Activated B cell treated with CpG ODN at 0.5 μM for 24 hours (primary cell): Measurements from ENCODE around the gene PEDS1. TPM values are rescaled to one million over a fixed set of nuclear protein-coding genes. Genes with fewer than 3 reads are reported as not detected.

Experiments used
- ATAC-seq: fragments of 200-7000 bp; cut with Tn5 transposase; one replicate; pipeline ENCODE4 v1.10.0; 2021; ENCODE audit warnings: low read depth, mild to moderate bottlenecking, moderate library complexity
- CTCF ChIA-PET: fragments of 350-600 bp; sonication (Branson Sonifier 250); formaldehyde crosslinking; loops from one replicate; lab custom pipeline; 2021; ENCODE audit warnings: antibody characterized with exemption; lab: Charles Lee
- POLR2A ChIA-PET: fragments of 350-600 bp; sonication (Branson Sonifier 250); formaldehyde crosslinking; loops from one replicate; lab custom pipeline; 2021; ENCODE audit warnings: antibody characterized with exemption; lab: Charles Lee
- DNase-seq: peaks from one replicate; pipeline ENCODE4 v3.0.0; 2022
- H3K27ac Mint-ChIP-seq: one replicate; pipeline ENCODE4 v1.8.0; 2020; ENCODE audit warnings: mixed read lengths
- H3K27me3 Mint-ChIP-seq: one replicate; pipeline ENCODE4 v1.8.0; 2021; ENCODE audit warnings: mixed read lengths
- H3K36me3 Mint-ChIP-seq: one replicate; pipeline ENCODE4 v1.8.0; 2021; ENCODE audit warnings: low read depth, mixed read lengths
- H3K4me1 Mint-ChIP-seq: one replicate; pipeline ENCODE4 v1.8.0; 2021; ENCODE audit warnings: mixed read lengths
- H3K4me3 Mint-ChIP-seq: one replicate; pipeline ENCODE4 v1.8.0; 2020; ENCODE audit warnings: mild to moderate bottlenecking, mixed read lengths
- H3K9me3 Mint-ChIP-seq: one replicate; pipeline ENCODE4 v1.8.0; 2020; ENCODE audit warnings: mixed read lengths
- CTCF ChIP-seq: fragments of 200-600 bp; IDR thresholded peaks from one replicate; pipeline ENCODE4 v1.8.0; 2022; ENCODE audit warnings: antibody characterized with exemption, mild to moderate bottlenecking
- intact Hi-C: fragments of 100-400 bp; cut with micrococcal nuclease; formaldehyde crosslinking; loops from one replicate; pipeline ENCODE4 v1.15.1; 2024
- total RNA-seq: library from RNA; stranded (reverse); gene quantifications from 2 replicates; pipeline ENCODE4 v1.2.3, GENCODE V29; 2022

PEDS1 gene
- total RNA-seq, 1 donor from 2014 or later, result 9.8 TPM

DNA sequence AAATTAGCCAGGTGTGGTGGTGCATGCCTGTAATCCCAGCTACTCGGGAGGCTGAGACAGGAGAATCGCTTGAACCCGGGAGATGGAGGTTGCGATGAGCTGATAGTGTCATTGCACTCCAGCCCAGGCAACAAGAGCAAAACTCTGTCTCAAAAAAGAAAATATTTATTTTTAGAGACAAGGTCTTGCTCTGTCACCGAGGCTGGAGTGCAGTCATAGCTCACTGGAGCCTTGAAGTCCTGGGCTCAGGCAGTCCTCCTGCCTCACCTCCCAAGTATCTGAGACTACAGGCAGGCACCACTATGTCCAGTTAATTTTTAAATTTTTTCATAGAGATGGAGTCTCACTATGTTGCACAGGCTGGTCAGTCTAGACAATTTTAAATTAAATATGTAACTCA, 20.9 kb upstream of the PEDS1 start:
- H3K4me1 Mint-ChIP-seq, result peaks cover 9% of the 10 kb centered on the region
- H3K27me3 Mint-ChIP-seq, result peaks cover 15% of the 10 kb centered on the region
- H3K9me3 Mint-ChIP-seq, result peaks cover under 1% of the 10 kb centered on the region
- POLR2A ChIA-PET, result interaction anchor here (0.7 to 0.9 kb wide), 3 partner anchors 16 to 387 kb away, joined by 6 to 9 read pairs (median 6); partner anchors contain the start of gene CEBPB
- no peak for ATAC-seq
- TF ChIP-seq CTCF, result no peak
- no peak overlapping the region for H3K4me3 Mint-ChIP-seq
- DNase-seq, result no peak
- intact Hi-C loops, result no loop called here
- no peaks in the 10 kb centered on the region for H3K36me3 Mint-ChIP-seq
- H3K27ac Mint-ChIP-seq, result no peak overlapping the region
- CTCF ChIA-PET, result interaction anchor here (1.2 kb wide), 1 partner anchor 195 kb away, joined by 3 read pairs; no protein-coding TSS in a partner anchor

DNA sequence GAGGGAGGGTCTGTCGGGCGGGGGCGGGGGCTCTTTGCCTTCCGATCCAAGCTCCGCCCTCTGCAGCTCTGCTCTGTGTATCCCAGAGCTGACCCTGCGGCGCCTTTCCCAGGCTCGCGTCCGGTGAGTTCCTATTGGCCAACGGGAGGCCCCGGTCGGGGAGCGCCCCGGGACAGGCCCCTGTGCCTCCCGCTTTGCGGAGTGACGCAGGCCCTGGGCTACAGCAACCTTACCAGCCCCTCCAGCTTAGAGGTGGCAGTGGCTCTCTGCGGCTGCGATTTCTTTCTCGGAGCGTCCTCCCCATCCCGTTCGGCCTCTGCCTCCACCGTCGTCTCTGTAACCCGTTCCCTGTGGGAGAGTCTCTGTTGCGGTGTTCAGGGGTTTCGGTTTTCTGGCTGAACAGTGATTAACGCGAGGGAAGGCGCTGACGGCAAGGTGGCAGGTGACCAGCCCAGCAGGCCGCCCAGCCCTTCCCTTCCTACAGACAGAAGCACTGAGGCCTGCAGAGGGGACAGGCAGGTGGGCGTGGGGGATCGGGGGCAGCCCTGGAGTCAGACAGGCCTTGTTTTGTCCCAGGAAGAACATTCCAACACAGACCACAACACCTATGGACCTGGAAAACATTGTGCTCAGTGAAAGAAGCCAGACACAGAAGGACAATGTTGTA, 19.0 kb upstream of the PEDS1 start:
- ATAC-seq (peak; percentile 73), DNase-seq (no peak)
- H3K4me1 Mint-ChIP-seq, result peaks cover 13% of the 10 kb centered on the region
- H3K4me3 Mint-ChIP-seq, result peak overlapping the region; percentile 69
- intact Hi-C loops, result no loop called here
- TF ChIP-seq CTCF, result no peak
- no peak overlapping the region for H3K27ac Mint-ChIP-seq
- H3K27me3 Mint-ChIP-seq, result peaks cover 16% of the 10 kb centered on the region
- POLR2A ChIA-PET, result interaction anchor here (0.6 to 2.5 kb wide), 3 partner anchors 19 to 546 kb away, joined by 3 to 9 read pairs (median 5); partner anchors contain the start of gene PEDS1
- H3K9me3 Mint-ChIP-seq, result peaks cover 2% of the 10 kb centered on the region
- CTCF ChIA-PET, result interaction anchor here (1.0 to 8.3 kb wide), 4 partner anchors 13 to 194 kb away, joined by 3 to 134 read pairs (median 24); no protein-coding TSS in a partner anchor
- no peaks in the 10 kb centered on the region for H3K36me3 Mint-ChIP-seq

DNA sequence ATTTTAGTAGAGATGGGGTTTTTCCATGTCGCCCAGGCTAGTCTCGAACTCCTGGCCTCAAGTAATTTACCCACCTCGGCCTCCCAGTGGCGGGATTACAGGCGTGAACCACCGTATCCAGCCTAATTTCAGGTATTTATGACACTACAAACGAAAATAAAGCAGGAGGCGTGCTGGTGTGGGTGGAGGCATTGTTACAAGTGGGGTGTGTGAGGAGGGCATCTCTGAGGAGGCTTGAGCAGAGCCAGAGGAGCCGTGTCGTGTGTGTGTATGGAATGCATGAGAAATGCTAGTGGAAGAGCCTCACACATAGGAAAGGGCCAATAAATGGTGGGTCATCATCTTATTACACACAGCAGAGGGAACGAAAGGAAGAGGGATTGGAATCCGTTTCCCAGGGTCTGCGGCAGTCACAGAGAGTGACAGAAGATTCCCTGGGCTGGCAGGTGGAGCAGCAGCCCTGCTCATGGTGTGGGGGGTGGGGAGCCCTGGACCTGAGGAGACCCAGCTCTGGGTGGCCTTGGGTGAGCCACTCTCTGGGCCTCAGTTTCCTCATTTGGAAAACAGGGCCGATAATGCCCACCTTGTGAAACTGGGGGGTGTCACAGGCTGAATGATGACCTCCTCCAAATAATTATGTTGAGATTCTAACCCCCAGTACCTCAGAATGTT, 17.2 kb upstream of the PEDS1 start:
- peaks cover 20% of the 10 kb centered on the region for H3K4me1 Mint-ChIP-seq
- peaks cover 16% of the 10 kb centered on the region for H3K27me3 Mint-ChIP-seq
- H3K36me3 Mint-ChIP-seq, result no peaks in the 10 kb centered on the region
- H3K27ac Mint-ChIP-seq, result no peak overlapping the region
- POLR2A ChIA-PET, result interaction anchor here (0.7 to 2.5 kb wide), 2 partner anchors 17 to 63 kb away, joined by 7 to 9 read pairs; partner anchors contain the start of gene PEDS1
- H3K4me3 Mint-ChIP-seq, result no peak overlapping the region
- ATAC-seq, result no peak
- peaks cover 2% of the 10 kb centered on the region for H3K9me3 Mint-ChIP-seq
- TF ChIP-seq CTCF, result no peak
- CTCF ChIA-PET, result interaction anchor here (0.7 to 8.3 kb wide), 10 partner anchors 8 to 292 kb away, joined by 3 to 134 read pairs (median 11); partner anchors contain the start of gene PEDS1
- no peak for DNase-seq
- intact Hi-C loops, result no loop called here

- Mint-ChIP-seq H3K27ac (no peak overlapping the region), H3K4me3 (no peak overlapping the region)
- POLR2A ChIA-PET, result interaction anchor here (0.6 to 1.3 kb wide), 6 partner anchors 10 to 57 kb away, joined by 3 to 12 read pairs (median 4); partner anchors contain the start of genes PEDS1 and UBE2V1
Measured at GRCh38 chr20:50169329-50169823, 15.9 kb upstream of the PEDS1 start.

More at GRCh38 chr20:50169329-50169823, 15.9 kb upstream of the PEDS1 start:
- TF ChIP-seq CTCF, result no peak
- Mint-ChIP-seq H3K9me3 (peaks cover 2% of the 10 kb centered on the region), H3K4me1 (peaks cover 23% of the 10 kb centered on the region), H3K27me3 (peaks cover 16% of the 10 kb centered on the region), H3K36me3 (no peaks in the 10 kb centered on the region)
- ATAC-seq, result peak; percentile 56
- intact Hi-C loops, result loop anchor here (1.0 kb wide), 3 partner anchors 48 to 190 kb away; no protein-coding TSS in a partner anchor
- DNase-seq, result peak; percentile 71
- CTCF ChIA-PET, result interaction anchor here (0.8 to 8.3 kb wide), 14 partner anchors 8 to 293 kb away, joined by 3 to 134 read pairs (median 10); partner anchors contain the start of gene PEDS1
